GM12875 (cell line): ENCODE data around the gene DUSP7.
A peak's percentile ranks its signal among the peaks of the same experiment; 100 is the strongest.

Source experiments
- H3K4me3 ChIP-seq: one replicate; pipeline ENCODE4 v1.5.1; 2011; ENCODE audit warnings: low read depth, low read length, control low read depth
- CTCF ChIP-seq: IDR thresholded peaks from 2 replicates; pipeline ENCODE4 v1.5.1; 2011; ENCODE audit warnings: low read depth, mild to moderate bottlenecking, control low read depth, inconsistent platforms, low read length, moderate library complexity, borderline replicate concordance; ENCODE audit not compliant: insufficient read depth

Gene DUSP7

DNA sequence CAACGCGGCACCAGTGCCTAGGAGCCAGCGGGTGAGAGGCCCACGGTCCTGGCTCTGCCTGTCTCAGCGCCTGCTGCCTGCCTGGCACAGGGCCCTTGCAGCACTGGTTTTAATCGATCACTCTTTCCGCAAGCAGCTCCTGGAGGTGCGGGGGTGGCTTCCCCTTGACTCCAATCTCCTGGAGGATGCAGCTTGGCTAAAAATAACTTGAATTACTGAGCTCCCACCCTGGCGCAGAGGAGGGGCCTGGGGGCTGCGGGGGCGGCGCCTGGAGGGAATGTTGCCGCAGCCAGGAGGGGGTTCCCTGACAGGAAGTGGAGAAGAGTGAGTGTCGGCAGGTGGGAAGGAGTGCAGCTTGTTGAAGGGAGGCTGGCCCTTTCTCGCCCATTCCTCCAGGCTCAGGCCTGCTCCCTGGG lies 50.8 kb downstream of the DUSP7 start:
- no peak overlapping the region for H3K4me3 ChIP-seq
- no peak for TF ChIP-seq CTCF

DNA sequence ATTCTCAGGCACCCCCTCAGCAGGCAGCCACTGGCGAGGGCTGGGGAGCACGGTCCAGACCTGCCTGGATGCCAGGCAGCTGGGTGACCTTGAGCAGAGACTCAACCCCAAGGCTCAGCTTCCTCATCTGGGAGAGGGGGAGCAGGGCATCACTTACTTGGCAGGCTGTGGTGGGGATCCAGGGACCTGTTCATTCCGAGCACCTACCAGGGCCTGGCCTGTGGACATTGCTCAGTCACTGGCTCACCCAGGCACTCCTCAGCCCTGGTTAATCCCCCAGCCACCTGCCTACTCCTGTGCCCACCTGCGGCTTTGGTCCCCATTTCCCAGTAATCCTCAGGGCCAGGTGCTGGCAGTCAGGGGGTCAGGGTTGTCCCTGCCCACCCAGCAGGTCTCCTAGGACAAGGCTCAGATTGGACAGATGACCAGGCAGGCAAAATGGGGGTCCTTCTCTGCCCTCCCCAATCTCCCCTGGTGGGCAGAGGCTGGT lies 51.4 kb downstream of the DUSP7 start:
- TF ChIP-seq CTCF, result no peak

GRCh38 chr3:52004163-52004787 lies 52.1 kb downstream of the DUSP7 start:
- no peak overlapping the region for H3K4me3 ChIP-seq
- peak; percentile 41; the same call in 1 of the 2 replicates for TF ChIP-seq CTCF

More for the DNA sequence above, 51.4 kb downstream of the DUSP7 start:
- H3K4me3 ChIP-seq, result no peak overlapping the region

DNA sequence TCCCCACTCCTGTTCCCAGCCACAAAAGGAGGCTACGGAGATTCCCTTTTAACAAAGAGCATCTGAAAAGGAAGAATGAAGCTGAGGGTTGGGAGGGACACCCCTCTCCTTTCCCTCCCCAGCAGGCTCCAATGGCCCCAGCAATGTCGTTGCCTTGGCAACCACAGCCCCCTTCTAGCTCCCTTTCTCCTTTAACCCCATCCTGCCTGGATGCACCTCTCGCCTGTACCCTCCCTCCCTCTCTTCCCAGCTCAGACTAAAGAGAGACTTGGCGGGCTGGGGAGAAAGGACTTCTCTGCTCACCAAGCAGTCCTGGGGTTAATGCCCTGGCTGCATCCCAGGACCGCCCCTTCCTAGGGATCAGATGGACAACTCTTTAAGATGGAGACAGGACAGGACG lies 53.6 kb downstream of the DUSP7 start:
- H3K4me3 ChIP-seq, result no peak overlapping the region
- no peak for TF ChIP-seq CTCF

GRCh38 chr3:52001443-52001974 lies 54.9 kb downstream of the DUSP7 start:
- H3K4me3 ChIP-seq, result no peak overlapping the region
- peak; percentile 98 for TF ChIP-seq CTCF

DNA sequence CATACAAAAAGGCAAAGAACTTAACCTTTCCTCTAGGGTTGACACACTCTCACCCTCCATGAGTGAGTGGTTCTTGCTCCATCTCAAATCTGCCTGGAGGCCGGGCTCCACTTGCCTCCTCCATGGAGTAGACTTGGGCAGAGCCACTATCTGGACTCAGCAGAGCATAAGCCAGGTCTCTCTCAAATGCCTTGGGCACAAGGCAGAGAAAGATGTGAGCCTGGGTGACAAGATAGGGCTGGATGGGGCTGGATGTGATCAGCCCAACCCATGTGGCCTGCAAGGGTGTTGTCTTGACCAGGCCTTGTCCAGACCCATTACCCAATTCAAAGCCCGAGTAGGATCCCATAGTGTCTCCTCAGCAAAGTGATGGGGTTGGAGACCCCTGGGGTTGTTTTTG lies 56.5 kb downstream of the DUSP7 start:
- TF ChIP-seq CTCF, result no peak

More for the DNA sequence above, 56.5 kb downstream of the DUSP7 start:
- H3K4me3 ChIP-seq, result no peak overlapping the region
